Endothelial cell (in vitro differentiated cells): ENCODE data around the gene AK8. TPM values are rescaled to one million over a fixed set of nuclear protein-coding genes. Genes with fewer than 3 reads are reported as not detected.

Source experiments
- DNase-seq: peaks from one replicate; pipeline ENCODE4 v3.0.0; 2021; ENCODE audit warnings: low spot score
- H3K27ac Mint-ChIP-seq: one replicate; pipeline ENCODE4 v1.8.0; 2021; ENCODE audit warnings: mixed read lengths, inconsistent platforms; ENCODE audit not compliant: unreplicated experiment
- H3K27me3 Mint-ChIP-seq: one replicate; pipeline ENCODE4 v1.8.0; 2021; ENCODE audit warnings: mild to moderate bottlenecking, moderate library complexity, mixed read lengths, inconsistent platforms; ENCODE audit not compliant: unreplicated experiment
- H3K36me3 Mint-ChIP-seq: one replicate; pipeline ENCODE4 v1.8.0; 2021; ENCODE audit warnings: mild to moderate bottlenecking, low read depth, mixed read lengths, inconsistent platforms; ENCODE audit not compliant: unreplicated experiment
- H3K4me1 Mint-ChIP-seq: one replicate; pipeline ENCODE4 v1.8.0; 2021; ENCODE audit warnings: mild to moderate bottlenecking, mixed read lengths, inconsistent platforms; ENCODE audit not compliant: unreplicated experiment
- H3K4me3 Mint-ChIP-seq: one replicate; pipeline ENCODE4 v1.8.0; 2021; ENCODE audit warnings: mild to moderate bottlenecking, mixed read lengths, inconsistent platforms; ENCODE audit not compliant: unreplicated experiment
- H3K9me3 Mint-ChIP-seq: one replicate; pipeline ENCODE4 v1.8.0; 2021; ENCODE audit warnings: mixed read lengths, inconsistent platforms; ENCODE audit not compliant: unreplicated experiment
- total RNA-seq: library from RNA; stranded (reverse); fragmentation: NEBNext Ultra II Directional; extraction: Animal tissue kit (Norgen Biotek cat#: 25700); gene quantifications from one replicate; pipeline ENCODE4 v1.2.1, GENCODE V29; 2021; ENCODE audit not compliant: unreplicated experiment
- TF ChIP-seq, protein P1 (sequence below): fragments of 200-600 bp; sonication (generic); IDR thresholded peaks from one replicate; pipeline ENCODE4 v1.5.0; 2021; ENCODE audit warnings: antibody characterized with exemption; ENCODE audit not compliant: unreplicated experiment

Gene AK8
- total RNA-seq, 1 donor from 2014 or later = 2.0 TPM

DNA sequence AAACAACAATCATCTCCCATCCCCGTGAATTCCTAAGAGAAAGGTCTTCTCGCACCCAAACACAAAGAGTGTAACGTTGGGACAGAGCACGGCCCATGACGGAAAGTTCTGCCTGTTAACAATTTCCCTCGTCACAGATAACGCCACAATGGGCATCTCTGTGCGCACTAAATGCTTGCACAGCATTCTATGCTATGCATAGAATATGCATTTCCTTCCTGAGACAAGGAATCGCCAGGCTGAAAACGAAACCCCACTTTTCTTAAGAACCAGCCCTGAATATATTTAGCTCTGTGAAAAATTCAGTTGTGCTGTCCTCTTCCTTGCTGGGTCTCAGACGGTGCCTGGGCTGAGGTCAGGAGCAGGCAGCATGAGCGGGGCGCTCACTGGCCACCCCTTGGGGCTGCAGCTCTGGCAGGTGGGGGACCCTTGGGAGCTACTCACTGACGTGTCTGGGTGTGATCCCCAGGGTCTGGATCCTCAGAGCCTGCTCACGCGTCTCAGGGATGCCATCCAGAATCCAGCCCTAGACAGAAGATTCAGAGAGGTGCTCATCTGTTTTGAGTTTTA is 49.8 kb downstream of the AK8 start:
- DNase-seq = no peak
- H3K27me3 Mint-ChIP-seq = peaks cover 4% of the 10 kb centered on the region
- no peak overlapping the region for H3K27ac Mint-ChIP-seq
- no peaks in the 10 kb centered on the region for H3K4me1 Mint-ChIP-seq
- TF ChIP-seq, protein P1, sequence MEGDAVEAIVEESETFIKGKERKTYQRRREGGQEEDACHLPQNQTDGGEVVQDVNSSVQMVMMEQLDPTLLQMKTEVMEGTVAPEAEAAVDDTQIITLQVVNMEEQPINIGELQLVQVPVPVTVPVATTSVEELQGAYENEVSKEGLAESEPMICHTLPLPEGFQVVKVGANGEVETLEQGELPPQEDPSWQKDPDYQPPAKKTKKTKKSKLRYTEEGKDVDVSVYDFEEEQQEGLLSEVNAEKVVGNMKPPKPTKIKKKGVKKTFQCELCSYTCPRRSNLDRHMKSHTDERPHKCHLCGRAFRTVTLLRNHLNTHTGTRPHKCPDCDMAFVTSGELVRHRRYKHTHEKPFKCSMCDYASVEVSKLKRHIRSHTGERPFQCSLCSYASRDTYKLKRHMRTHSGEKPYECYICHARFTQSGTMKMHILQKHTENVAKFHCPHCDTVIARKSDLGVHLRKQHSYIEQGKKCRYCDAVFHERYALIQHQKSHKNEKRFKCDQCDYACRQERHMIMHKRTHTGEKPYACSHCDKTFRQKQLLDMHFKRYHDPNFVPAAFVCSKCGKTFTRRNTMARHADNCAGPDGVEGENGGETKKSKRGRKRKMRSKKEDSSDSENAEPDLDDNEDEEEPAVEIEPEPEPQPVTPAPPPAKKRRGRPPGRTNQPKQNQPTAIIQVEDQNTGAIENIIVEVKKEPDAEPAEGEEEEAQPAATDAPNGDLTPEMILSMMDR = no peak
- H3K4me3 Mint-ChIP-seq = no peak overlapping the region
- no peaks in the 10 kb centered on the region for H3K9me3 Mint-ChIP-seq
- H3K36me3 Mint-ChIP-seq = no peaks in the 10 kb centered on the region

DNA sequence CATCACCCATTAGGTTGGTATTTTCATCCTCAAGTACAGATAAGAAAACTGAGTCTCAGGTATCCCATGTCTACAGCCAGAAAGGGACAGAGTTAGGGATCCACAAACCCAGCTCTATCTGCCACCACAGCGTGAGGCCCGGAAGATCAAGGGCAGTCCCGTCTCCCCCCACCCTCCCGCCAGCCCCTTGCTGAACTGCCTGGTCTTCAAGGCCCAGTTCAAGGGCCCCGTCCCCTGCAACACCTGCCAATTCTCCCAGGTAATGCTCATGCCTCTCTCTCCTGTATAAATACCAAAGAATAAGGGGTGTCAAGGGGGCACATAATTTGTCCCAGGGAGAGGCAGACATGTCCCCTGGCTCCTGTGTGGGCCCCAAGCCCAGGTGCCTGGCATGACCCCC is 50.7 kb downstream of the AK8 start:
- Mint-ChIP-seq H3K4me3 (no peak overlapping the region), H3K27ac (no peak overlapping the region), H3K36me3 (no peaks in the 10 kb centered on the region), H3K4me1 (no peaks in the 10 kb centered on the region), H3K9me3 (no peaks in the 10 kb centered on the region), H3K27me3 (peaks cover 4% of the 10 kb centered on the region)
- TF ChIP-seq, protein P1 = no peak
- DNase-seq = no peak

DNA sequence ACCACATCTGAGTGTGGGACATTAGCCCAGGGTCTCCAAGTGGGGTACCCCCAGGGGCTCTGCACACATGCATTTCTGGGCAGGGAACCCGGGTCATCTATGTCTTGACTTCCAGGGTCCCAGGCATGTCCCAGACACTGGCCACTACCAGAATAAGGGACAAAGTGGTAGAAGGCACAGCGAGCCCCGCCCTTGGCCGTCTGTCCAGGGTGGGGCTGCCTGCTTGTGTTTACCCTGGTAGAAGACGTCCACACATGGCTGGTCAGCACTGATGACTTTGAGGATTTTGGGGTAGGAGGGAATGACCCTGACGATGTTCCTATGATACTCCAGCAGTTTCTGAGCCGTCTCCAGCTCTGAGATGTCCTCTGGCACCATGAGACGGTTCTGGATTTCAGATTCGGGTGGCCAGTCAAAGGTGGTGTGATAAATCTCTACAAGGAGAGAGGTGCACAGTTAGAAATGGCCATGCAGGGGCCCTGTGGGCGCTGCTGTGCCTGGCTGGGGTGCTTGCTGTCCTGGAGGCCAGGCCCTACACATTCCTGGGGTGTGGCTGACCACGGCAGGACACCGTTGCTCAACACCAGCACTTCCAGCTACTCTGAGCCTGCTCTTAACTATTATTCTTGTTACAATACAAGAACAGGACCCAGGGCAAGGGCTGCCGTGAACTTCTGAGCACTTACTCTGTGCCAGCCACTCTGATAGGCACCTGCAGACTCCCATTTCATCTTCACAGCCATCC is 51.3 kb downstream of the AK8 start:
- H3K27ac Mint-ChIP-seq = no peak overlapping the region
- H3K27me3 Mint-ChIP-seq = peaks cover 4% of the 10 kb centered on the region
- H3K4me1 Mint-ChIP-seq = no peaks in the 10 kb centered on the region
- H3K4me3 Mint-ChIP-seq = no peak overlapping the region
- H3K9me3 Mint-ChIP-seq = no peaks in the 10 kb centered on the region
- no peaks in the 10 kb centered on the region for H3K36me3 Mint-ChIP-seq
- TF ChIP-seq, protein P1 = no peak
- DNase-seq = no peak

DNA sequence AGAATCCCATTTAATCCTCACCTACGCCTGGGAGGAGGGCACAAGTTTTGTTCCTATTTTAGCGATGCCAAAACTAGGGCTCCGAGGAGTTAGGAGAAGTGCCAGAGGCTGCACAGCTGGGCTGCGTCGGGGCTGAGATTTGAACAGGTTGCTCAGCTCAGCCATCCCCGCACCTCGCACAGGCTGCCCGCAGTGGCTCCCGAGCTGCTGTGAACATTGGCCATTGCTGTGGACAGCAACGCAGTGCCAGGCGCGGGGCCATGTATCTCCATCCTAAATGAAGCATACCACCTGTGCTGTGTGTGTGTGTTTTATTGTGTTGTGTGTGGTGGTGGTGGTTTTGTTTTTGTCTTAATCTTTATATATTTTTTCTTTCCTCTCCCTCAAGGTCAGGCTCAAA is 52.0 kb downstream of the AK8 start:
- Mint-ChIP-seq H3K27ac (no peak overlapping the region), H3K4me1 (no peaks in the 10 kb centered on the region)

DNA sequence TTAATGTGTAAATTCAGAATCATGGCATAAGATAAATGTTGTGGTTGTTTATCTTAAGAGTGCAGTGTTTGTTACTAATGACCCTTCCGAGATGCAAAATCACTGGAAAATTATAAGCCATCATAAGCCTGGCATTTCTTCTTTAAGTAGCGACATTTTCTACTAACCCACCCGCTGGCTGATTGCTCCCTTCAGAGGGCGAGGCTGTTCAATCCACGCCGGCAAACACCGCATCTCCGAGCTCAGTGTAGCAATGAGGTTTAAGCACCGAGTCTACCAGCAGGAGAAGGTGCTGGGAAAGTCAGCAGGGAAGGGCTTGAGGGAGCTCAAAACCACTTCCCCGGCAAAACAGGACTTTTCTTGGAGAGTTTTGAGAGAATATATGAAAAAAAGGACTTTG is 52.7 kb downstream of the AK8 start:
- TF ChIP-seq, protein P1 = no peak
- H3K27ac Mint-ChIP-seq = no peak overlapping the region
- peaks cover 4% of the 10 kb centered on the region for H3K27me3 Mint-ChIP-seq
- no peaks in the 10 kb centered on the region for H3K36me3 Mint-ChIP-seq
- H3K4me1 Mint-ChIP-seq = no peaks in the 10 kb centered on the region
- no peaks in the 10 kb centered on the region for H3K9me3 Mint-ChIP-seq
- no peak for DNase-seq
- H3K4me3 Mint-ChIP-seq = no peak overlapping the region

More for the DNA sequence above, 52.0 kb downstream of the AK8 start:
- TF ChIP-seq, protein P1 = no peak
- H3K27me3 Mint-ChIP-seq = peaks cover 4% of the 10 kb centered on the region
- no peak overlapping the region for H3K4me3 Mint-ChIP-seq
- H3K36me3 Mint-ChIP-seq = no peaks in the 10 kb centered on the region
- no peaks in the 10 kb centered on the region for H3K9me3 Mint-ChIP-seq
- DNase-seq = no peak
